ENCODE results near the gene PISD. TPM values are rescaled to one million over a fixed set of nuclear protein-coding genes. Genes with fewer than 3 reads are reported as not detected.

The PISD gene
- total RNA-seq, 1 donor from 2014 or later, result 51.2 TPM

GRCh38 chr22:31691408-31691807 is 29.4 kb upstream of the PISD start:
- no peak for DNase-seq
- no peak for ATAC-seq
- Histone ChIP-seq H3K9me3 (no peaks in the 10 kb centered on the region), H3K27ac (no peak overlapping the region), H3K4me3 (no peak overlapping the region), H3K4me1 (no peaks in the 10 kb centered on the region), H3K27me3 (no peaks in the 10 kb centered on the region), H3K36me3 (peaks cover 87% of the 10 kb centered on the region)
- no peak for TF ChIP-seq CTCF (IDR thresholded peaks at IDR 0.05)
- intact Hi-C loops (cut with DNase I), result no loop called here

- Histone ChIP-seq H3K4me1 (peaks cover 6% of the 10 kb centered on the region), H3K9me3 (no peaks in the 10 kb centered on the region), H3K36me3 (peaks cover 52% of the 10 kb centered on the region), H3K4me3 (no peak overlapping the region), H3K27ac (no peak overlapping the region), H3K27me3 (no peaks in the 10 kb centered on the region)
- intact Hi-C loops (cut with DNase I), result no loop called here
- no peak for TF ChIP-seq CTCF (IDR thresholded peaks at IDR 0.05)
- no peak for ATAC-seq
- no peak for DNase-seq
Observed at GRCh38 chr22:31683181-31684105, 21.4 kb upstream of the PISD start.

GRCh38 chr22:31682751-31683150 is 20.7 kb upstream of the PISD start:
- DNase-seq (no peak), ATAC-seq (no peak)
- Histone ChIP-seq H3K4me3 (no peak overlapping the region), H3K9me3 (no peaks in the 10 kb centered on the region), H3K27ac (no peak overlapping the region), H3K27me3 (no peaks in the 10 kb centered on the region), H3K4me1 (peaks cover 6% of the 10 kb centered on the region), H3K36me3 (peaks cover 45% of the 10 kb centered on the region)
- intact Hi-C loops (cut with DNase I), result no loop called here
- TF ChIP-seq CTCF (IDR thresholded peaks at IDR 0.05), result no peak

DNA sequence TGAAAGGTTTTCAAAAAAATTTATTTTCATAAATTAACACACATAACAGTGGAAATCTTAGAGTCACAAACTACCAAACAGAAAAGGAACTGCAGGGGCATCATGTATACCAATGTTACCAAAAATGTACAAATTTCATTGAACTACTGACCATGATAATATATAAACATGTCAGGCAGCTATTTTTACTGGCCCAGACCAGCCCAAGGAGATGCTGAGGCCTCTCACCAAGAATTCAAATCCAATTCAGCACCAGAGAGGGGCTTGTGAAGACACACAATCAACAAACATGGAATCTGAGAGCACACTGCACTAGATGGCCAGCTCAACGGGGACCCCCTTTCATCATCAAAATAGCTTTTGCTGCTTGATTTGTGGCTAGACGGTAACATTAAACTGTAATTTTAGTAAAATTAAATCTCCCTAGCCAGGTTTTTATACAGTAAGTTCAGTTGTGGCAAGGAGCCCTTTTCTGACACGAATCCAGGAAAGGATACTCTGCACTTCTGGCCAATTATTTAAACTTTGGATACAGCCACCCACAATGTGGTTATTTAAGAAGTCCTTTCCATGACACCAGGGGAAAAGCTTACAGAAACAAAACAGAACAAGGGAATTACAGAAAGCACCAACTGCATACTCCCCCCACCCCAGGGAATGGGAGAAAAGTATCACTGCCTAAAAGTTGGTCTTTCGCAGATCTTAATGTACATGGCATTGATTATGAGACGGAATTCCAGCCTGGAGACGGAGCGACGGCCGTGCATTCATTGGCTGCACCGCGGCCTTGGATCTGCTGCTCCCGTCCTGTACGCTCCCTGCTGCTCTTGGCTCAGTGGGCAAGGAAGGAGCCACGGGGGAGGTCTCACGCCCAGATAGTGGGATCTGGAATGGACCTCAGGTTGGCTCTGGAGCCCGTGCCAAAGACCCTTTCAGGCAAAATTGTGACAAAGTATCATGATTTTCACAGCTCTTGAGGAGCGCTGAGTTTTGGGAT is 19.6 kb upstream of the PISD start:
- no peaks in the 10 kb centered on the region for H3K9me3 ChIP-seq
- H3K36me3 ChIP-seq, result peaks cover 34% of the 10 kb centered on the region
- H3K4me1 ChIP-seq, result peaks cover 6% of the 10 kb centered on the region
- no peak overlapping the region for H3K4me3 ChIP-seq
- ATAC-seq (no peak), DNase-seq (no peak)
- no peaks in the 10 kb centered on the region for H3K27me3 ChIP-seq
- TF ChIP-seq CTCF (IDR thresholded peaks at IDR 0.05), result no peak
- no peak overlapping the region for H3K27ac ChIP-seq
- intact Hi-C loops (cut with DNase I), result no loop called here

GRCh38 chr22:31680861-31681341 is 18.9 kb upstream of the PISD start:
- intact Hi-C loops (cut with DNase I), result no loop called here
- no peak for TF ChIP-seq CTCF (IDR thresholded peaks at IDR 0.05)
- H3K27me3 ChIP-seq, result no peaks in the 10 kb centered on the region
- H3K9me3 ChIP-seq, result no peaks in the 10 kb centered on the region
- H3K4me3 ChIP-seq, result no peak overlapping the region
- peak overlapping the region; percentile 6 for H3K27ac ChIP-seq
- H3K36me3 ChIP-seq, result peaks cover 29% of the 10 kb centered on the region
- H3K4me1 ChIP-seq, result peaks cover 6% of the 10 kb centered on the region
- peak; percentile 14 for ATAC-seq
- DNase-seq, result no peak
